GM19099 (cell line): Measurements from ENCODE around the gene TMEM59L.

Experiments used
- POLR2A ChIP-seq: IDR thresholded peaks from 3 replicates; pipeline ENCODE4 v1.6.1; 2011; ENCODE audit warnings: low read depth; ENCODE audit not compliant: insufficient read length; ENCODE audit errors: extremely low read depth

The TMEM59L gene

GRCh38 chr19:18590273-18591272 lies 22.1 kb upstream of the TMEM59L start:
- no peak for TF ChIP-seq POLR2A

GRCh38 chr19:18591735-18592385 lies 20.8 kb upstream of the TMEM59L start:
- TF ChIP-seq POLR2A = no peak

- TF ChIP-seq POLR2A = no peak
Measured at GRCh38 chr19:18593367-18594095, 19.1 kb upstream of the TMEM59L start.

GRCh38 chr19:18594096-18594823 lies 18.4 kb upstream of the TMEM59L start:
- TF ChIP-seq POLR2A = peak; percentile 43

GRCh38 chr19:18594824-18595373 lies 17.8 kb upstream of the TMEM59L start:
- no peak for TF ChIP-seq POLR2A

GRCh38 chr19:18595475-18595874 lies 17.2 kb upstream of the TMEM59L start:
- TF ChIP-seq POLR2A = no peak

- no peak for TF ChIP-seq POLR2A
Measured at GRCh38 chr19:18596752-18597157, 15.9 kb upstream of the TMEM59L start.

GRCh38 chr19:18597809-18598660 lies 14.6 kb upstream of the TMEM59L start:
- TF ChIP-seq POLR2A = no peak

GRCh38 chr19:18599485-18599884 lies 13.2 kb upstream of the TMEM59L start:
- TF ChIP-seq POLR2A = no peak

GRCh38 chr19:18601875-18602274 lies 10.8 kb upstream of the TMEM59L start:
- no peak for TF ChIP-seq POLR2A

GRCh38 chr19:18603255-18603957 lies 9.3 kb upstream of the TMEM59L start:
- no peak for TF ChIP-seq POLR2A

- TF ChIP-seq POLR2A = no peak
Measured at GRCh38 chr19:18603958-18604819, 8.5 kb upstream of the TMEM59L start.
